T-cell (primary cell): ENCODE measurements around the gene CNTNAP5. TPM values are rescaled to one million over a fixed set of nuclear protein-coding genes. Genes with fewer than 3 reads are reported as not detected.
A peak's percentile ranks its signal among the peaks of the same experiment; 100 is the strongest.

Experiments
- ATAC-seq, 4 experiments: fragments of 200-7000 bp in 3 of 4; fragments of 150-1000 bp in 1 of 4; cut with Tn5 transposase; replicated peaks in 1 of 4; 1 replicate in 3 of 4; 2 replicates in 1 of 4; pipeline ENCODE4 v1.10.0; 2021; ENCODE audit warnings: moderate library complexity in 3 of 4, mild to moderate bottlenecking in 2 of 4, moderate number of reproducible peaks in 1 of 4
- CTCF ChIA-PET, 2 donors: fragments of 300-600 bp; sonication (Branson Sonifier 250); formaldehyde crosslinking; loops; one replicate each; lab custom pipeline; 2022; ENCODE audit warnings: antibody characterized with exemption in 2 of 2; lab: Charles Lee
- POLR2A ChIA-PET, 2 donors: fragments of 300-600 bp; sonication (Branson Sonifier 250); formaldehyde crosslinking; loops; one replicate each; lab custom pipeline; 2022; ENCODE audit warnings: antibody characterized with exemption in 2 of 2; lab: Charles Lee
- DNase-seq, 35 experiments: peaks; one replicate each; pipeline versions ENCODE4 v3.0.0 to v3.0.0-alpha.2; 2013 to 2023
- H3K27ac ChIP-seq: one replicate; pipeline ENCODE4 v1.5.1; 2013; ENCODE audit warnings: low read length
- H3K27me3 ChIP-seq, 2 experiments: replicated peaks in 1 of 2; 1 replicate in 1 of 2; 2 replicates in 1 of 2; pipeline versions ENCODE4 v1.6.1 to v1.7.0; 2013; ENCODE audit warnings: low read length in 1 of 2, mixed read lengths in 1 of 2; ENCODE audit not compliant: control insufficient read depth in 2 of 2, insufficient read depth in 2 of 2; ENCODE audit errors: extremely low read depth in 1 of 2
- H3K36me3 ChIP-seq, 2 donors: 1 replicate in 1 of 2; 2 replicates in 1 of 2; pipeline versions ENCODE4 v1.6.1 to v1.7.0; 2013; ENCODE audit warnings: low read length in 1 of 2; ENCODE audit not compliant: control insufficient read depth in 2 of 2, insufficient read depth in 1 of 2; ENCODE audit errors: extremely low read depth in 1 of 2
- H3K4me1 ChIP-seq, 2 experiments: 1 replicate in 1 of 2; 2 replicates in 1 of 2; pipeline versions ENCODE4 v1.6.1 to v1.7.0; 2013; ENCODE audit warnings: low read length in 2 of 2, mixed read lengths in 1 of 2; ENCODE audit not compliant: insufficient read depth in 2 of 2, control insufficient read depth in 1 of 2; ENCODE audit errors: extremely low read depth in 1 of 2
- H3K4me3 ChIP-seq, 2 donors: 1 replicate in 1 of 2; 2 replicates in 1 of 2; pipeline versions ENCODE4 v1.5.1 to v1.7.0; 2013; ENCODE audit warnings: mild to moderate bottlenecking in 2 of 2, low read length in 1 of 2, moderate library complexity in 1 of 2; ENCODE audit not compliant: control insufficient read depth in 1 of 2; ENCODE audit errors: extremely low read depth in 1 of 2
- H3K9me3 ChIP-seq: 2 replicates; pipeline ENCODE4 v1.7.0; 2013
- H3K27ac Mint-ChIP-seq, 2 donors: one replicate each; pipeline ENCODE4 v1.8.0; 2020 to 2021; ENCODE audit warnings: mild to moderate bottlenecking in 2 of 2, mixed read lengths in 2 of 2
- H3K27me3 Mint-ChIP-seq, 2 donors: one replicate each; pipeline ENCODE4 v1.8.0; 2021 to 2022; ENCODE audit warnings: mixed read lengths in 2 of 2
- H3K36me3 Mint-ChIP-seq: one replicate; pipeline ENCODE4 v1.8.0; 2021; ENCODE audit warnings: mixed read lengths
- H3K4me1 Mint-ChIP-seq, 3 donors: one replicate each; pipeline ENCODE4 v1.8.0; 2020 to 2022; ENCODE audit warnings: mixed read lengths in 3 of 3, mild to moderate bottlenecking in 1 of 3
- H3K4me3 Mint-ChIP-seq, 3 donors: one replicate each; pipeline ENCODE4 v1.8.0; 2020 to 2022; ENCODE audit warnings: mild to moderate bottlenecking in 3 of 3, mixed read lengths in 3 of 3, moderate library complexity in 3 of 3
- H3K9me3 Mint-ChIP-seq, 3 donors: one replicate each; pipeline ENCODE4 v1.8.0; 2020 to 2022; ENCODE audit warnings: mixed read lengths in 3 of 3
- WGBS: methylation state at CpG from one replicate; pipeline ENCODE4 v1.1.5; 2013; ENCODE audit warnings: missing lambda C conversion rate; ENCODE audit not compliant: insufficient coverage; 5-methylcytosine and 5-hydroxymethylcytosine counted together
- total RNA-seq, 35 experiments: library from RNA in 6 of 35; stranded (reverse) in 6 of 35; fragments of 120-200 nt in 1 of 35; gene quantifications; one replicate each; pipeline versions ENCODE4 v1.2.1 to v1.2.4 and lab custom pipeline; 2013 to 2026

Gene CNTNAP5
- not detected for total RNA-seq
- total RNA-seq (2013) = not detected
- total RNA-seq (lab: John Stamatoyannopoulos, UW) = 0 to 0.11 (median 0) reads per million in 29 experiments

- Mint-ChIP-seq H3K27ac (no peak within 1 kb of the TSS), H3K4me1 (no peaks in the 10 kb centered on the region), H3K9me3 (peaks cover 0 to 7% (median 0%) of the 10 kb centered on the region in 3 donors), H3K4me3 (no peak within 1 kb of the TSS), H3K36me3 (no peaks in the 10 kb centered on the region), H3K27me3 (peaks cover 30 to 31% of the 10 kb centered on the region in 2 donors)
- WGBS = 8% methylated on average over 37 of the region's 37 CpGs
- Histone ChIP-seq H3K27ac (no peak within 1 kb of the TSS), H3K4me3 (no peak within 1 kb of the TSS), H3K9me3 (no peaks in the 10 kb centered on the region), H3K27me3 (peaks cover 15% of the 10 kb centered on the region in 2 experiments), H3K4me1 (no peaks in the 10 kb centered on the region), H3K36me3 (no peaks in the 10 kb centered on the region)
- CTCF ChIA-PET = no interaction called here
- DNase-seq (peak in 2 of 35 experiments; percentile 0 to 1), ATAC-seq (no peak)
- POLR2A ChIA-PET = no interaction called here
These were observed at the start of gene CNTNAP5 for GRCh38 chr2:124025171-124025580. Gene CNTNAP5, plus strand, starts transcription at chr2:124025287. Its CDS starts 364 bp downstream, at chr2:124025651.

GRCh38 chr2:123976054-123976648 lies 48.9 kb upstream of the CNTNAP5 start:
- WGBS = no CpG with 5 or more reads among the region's 4 CpGs
- Histone ChIP-seq H3K4me3 (no peak overlapping the region), H3K4me1 (no peaks in the 10 kb centered on the region), H3K36me3 (no peaks in the 10 kb centered on the region), H3K27ac (no peak overlapping the region), H3K27me3 (no peaks in the 10 kb centered on the region), H3K9me3 (no peaks in the 10 kb centered on the region)
- Mint-ChIP-seq H3K27ac (no peak overlapping the region), H3K4me3 (no peak overlapping the region), H3K36me3 (no peaks in the 10 kb centered on the region), H3K27me3 (no peaks in the 10 kb centered on the region), H3K4me1 (no peaks in the 10 kb centered on the region), H3K9me3 (peaks cover 5 to 32% (median 23%) of the 10 kb centered on the region in 3 donors)
- no peak for ATAC-seq
- DNase-seq = no peak
- POLR2A ChIA-PET = no interaction called here
- CTCF ChIA-PET = no interaction called here

- no peaks in the 10 kb centered on the region for H3K4me1 ChIP-seq
- H3K36me3 ChIP-seq = no peaks in the 10 kb centered on the region
- DNase-seq = peak in 6 of 35 experiments; percentile 0 to 13 (median 0)
- Mint-ChIP-seq H3K27ac (no peak overlapping the region), H3K9me3 (peaks cover 7 to 11% (median 8%) of the 10 kb centered on the region in 3 donors), H3K36me3 (no peaks in the 10 kb centered on the region), H3K4me1 (peaks cover 4 to 9% (median 5%) of the 10 kb centered on the region in 3 donors), H3K27me3 (no peaks in the 10 kb centered on the region), H3K4me3 (no peak overlapping the region)
- no peaks in the 10 kb centered on the region for H3K9me3 ChIP-seq
- ChIA-PET POLR2A (interaction anchor here in 1 of 2 donors (0.6 kb wide), 1 partner anchor 575 kb away, joined by 4 read pairs; no protein-coding TSS in a partner anchor), CTCF (no interaction called here)
- ATAC-seq = no peak
- H3K4me3 ChIP-seq = no peak overlapping the region
- no peak overlapping the region for H3K27ac ChIP-seq
- no peaks in the 10 kb centered on the region for H3K27me3 ChIP-seq
- 17% methylated on average over 3 of the region's 8 CpGs for WGBS
These were observed 31.3 kb upstream of the CNTNAP5 start for GRCh38 chr2:123993728-123994323.

GRCh38 chr2:123999681-124000080 lies 25.4 kb upstream of the CNTNAP5 start:
- ChIA-PET CTCF (no interaction called here), POLR2A (no interaction called here)
- ATAC-seq = no peak
- H3K4me1 Mint-ChIP-seq = no peaks in the 10 kb centered on the region
- no peak for DNase-seq
- H3K27me3 Mint-ChIP-seq = no peaks in the 10 kb centered on the region
- H3K27ac ChIP-seq = no peak overlapping the region
- H3K4me3 ChIP-seq = no peak overlapping the region
- no peaks in the 10 kb centered on the region for H3K36me3 ChIP-seq
- WGBS = no CpG with 5 or more reads among the region's 2 CpGs
- no peak overlapping the region for H3K27ac Mint-ChIP-seq
- H3K4me3 Mint-ChIP-seq = no peak overlapping the region
- no peaks in the 10 kb centered on the region for H3K36me3 Mint-ChIP-seq
- H3K4me1 ChIP-seq = no peaks in the 10 kb centered on the region
- peaks cover 0 to 15% (median 11%) of the 10 kb centered on the region in 3 donors for H3K9me3 Mint-ChIP-seq
- H3K9me3 ChIP-seq = no peaks in the 10 kb centered on the region
- no peaks in the 10 kb centered on the region for H3K27me3 ChIP-seq

GRCh38 chr2:124001696-124002430 lies 23.2 kb upstream of the CNTNAP5 start:
- CTCF ChIA-PET = no interaction called here
- Mint-ChIP-seq H3K27ac (no peak overlapping the region), H3K4me1 (no peaks in the 10 kb centered on the region), H3K27me3 (no peaks in the 10 kb centered on the region), H3K36me3 (no peaks in the 10 kb centered on the region), H3K9me3 (peaks cover 0 to 18% (median 9%) of the 10 kb centered on the region in 3 donors), H3K4me3 (no peak overlapping the region)
- no peak overlapping the region for H3K4me3 ChIP-seq
- WGBS = 69% methylated on average over 2 of the region's 11 CpGs
- no peak for DNase-seq
- H3K27ac ChIP-seq = no peak overlapping the region
- no peak for ATAC-seq
- H3K36me3 ChIP-seq = no peaks in the 10 kb centered on the region
- no peaks in the 10 kb centered on the region for H3K27me3 ChIP-seq
- no peaks in the 10 kb centered on the region for H3K4me1 ChIP-seq
- no peaks in the 10 kb centered on the region for H3K9me3 ChIP-seq
- POLR2A ChIA-PET = no interaction called here

- ChIA-PET CTCF (no interaction called here), POLR2A (no interaction called here)
- no peaks in the 10 kb centered on the region for H3K9me3 ChIP-seq
- ATAC-seq = no peak
- H3K4me1 ChIP-seq = no peaks in the 10 kb centered on the region
- no peak overlapping the region for H3K4me3 Mint-ChIP-seq
- peaks cover 6 to 7% of the 10 kb centered on the region in 2 donors for H3K27me3 Mint-ChIP-seq
- peaks cover 0 to under 1% of the 10 kb centered on the region in 2 experiments for H3K27me3 ChIP-seq
- no peak overlapping the region for H3K4me3 ChIP-seq
- H3K27ac Mint-ChIP-seq = no peak overlapping the region
- H3K27ac ChIP-seq = no peak overlapping the region
- H3K4me1 Mint-ChIP-seq = no peaks in the 10 kb centered on the region
- H3K9me3 Mint-ChIP-seq = peaks cover 2 to 5% (median 4%) of the 10 kb centered on the region in 3 donors
- no peak for DNase-seq
- H3K36me3 Mint-ChIP-seq = no peaks in the 10 kb centered on the region
- no peaks in the 10 kb centered on the region for H3K36me3 ChIP-seq
These were observed 6.2 kb upstream of the CNTNAP5 start for GRCh38 chr2:124018890-124019289.
